Measurements from ENCODE around the gene POLRMT.

The POLRMT gene

GRCh38 chr19:633068-633785 lies at the start of gene POLRMT:
POLRMT (minus strand) TSS chr19:633537; CDS start chr19:633512, 25 bp downstream.
- H3K27ac ChIP-seq = peak within 1 kb of the TSS; percentile 76
- TF ChIP-seq CTCF (conservative IDR thresholded peaks at IDR 0.05) = no peak

GRCh38 chr19:682678-683320 lies 49.5 kb upstream of the POLRMT start:
- H3K27ac ChIP-seq = no peak overlapping the region
- no peak for TF ChIP-seq CTCF (conservative IDR thresholded peaks at IDR 0.05)

DNA sequence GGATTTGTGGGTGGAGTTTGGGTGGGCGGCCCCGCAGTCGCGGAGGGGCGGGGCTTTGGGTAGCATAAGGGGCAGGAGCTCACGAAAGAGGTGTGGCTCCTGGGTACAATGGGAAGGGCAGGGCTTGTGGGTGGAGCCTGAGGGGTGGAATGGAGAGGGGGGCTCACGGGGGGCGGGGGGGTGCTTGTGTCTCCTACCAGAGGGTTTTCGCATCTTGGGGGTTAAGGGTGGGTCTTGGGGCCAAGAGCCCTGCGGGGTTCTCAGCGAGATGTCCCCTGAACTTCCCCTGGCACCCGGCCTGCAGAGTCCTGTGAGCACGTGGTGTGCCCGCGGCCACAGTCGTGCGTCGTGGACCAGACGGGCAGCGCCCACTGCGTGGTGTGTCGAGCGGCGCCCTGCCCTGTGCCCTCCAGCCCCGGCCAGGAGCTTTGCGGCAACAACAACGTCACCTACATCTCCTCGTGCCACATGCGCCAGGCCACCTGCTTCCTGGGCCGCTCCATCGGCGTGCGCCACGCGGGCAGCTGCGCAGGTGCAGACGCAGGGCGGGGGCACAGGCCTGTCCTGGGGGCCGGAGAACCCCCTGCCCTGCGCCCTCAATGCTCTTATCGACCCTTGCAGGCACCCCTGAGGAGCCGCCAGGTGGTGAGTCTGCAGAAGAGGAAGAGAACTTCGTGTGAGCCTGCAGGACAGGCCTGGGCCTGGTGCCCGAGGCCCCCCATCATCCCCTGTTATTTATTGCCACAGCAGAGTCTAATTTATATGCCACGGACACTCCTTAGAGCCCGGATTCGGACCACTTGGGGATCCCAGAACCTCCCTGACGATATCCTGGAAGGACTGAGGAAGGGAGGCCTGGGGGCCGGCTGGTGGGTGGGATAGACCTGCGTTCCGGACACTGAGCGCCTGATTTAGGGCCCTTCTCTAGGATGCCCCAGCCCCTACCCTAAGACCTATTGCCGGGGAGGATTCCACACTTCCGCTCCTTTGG lies 48.0 kb upstream of the POLRMT start:
- peak overlapping the region; percentile 95 for H3K27ac ChIP-seq
- no peak for TF ChIP-seq CTCF (conservative IDR thresholded peaks at IDR 0.05)

DNA sequence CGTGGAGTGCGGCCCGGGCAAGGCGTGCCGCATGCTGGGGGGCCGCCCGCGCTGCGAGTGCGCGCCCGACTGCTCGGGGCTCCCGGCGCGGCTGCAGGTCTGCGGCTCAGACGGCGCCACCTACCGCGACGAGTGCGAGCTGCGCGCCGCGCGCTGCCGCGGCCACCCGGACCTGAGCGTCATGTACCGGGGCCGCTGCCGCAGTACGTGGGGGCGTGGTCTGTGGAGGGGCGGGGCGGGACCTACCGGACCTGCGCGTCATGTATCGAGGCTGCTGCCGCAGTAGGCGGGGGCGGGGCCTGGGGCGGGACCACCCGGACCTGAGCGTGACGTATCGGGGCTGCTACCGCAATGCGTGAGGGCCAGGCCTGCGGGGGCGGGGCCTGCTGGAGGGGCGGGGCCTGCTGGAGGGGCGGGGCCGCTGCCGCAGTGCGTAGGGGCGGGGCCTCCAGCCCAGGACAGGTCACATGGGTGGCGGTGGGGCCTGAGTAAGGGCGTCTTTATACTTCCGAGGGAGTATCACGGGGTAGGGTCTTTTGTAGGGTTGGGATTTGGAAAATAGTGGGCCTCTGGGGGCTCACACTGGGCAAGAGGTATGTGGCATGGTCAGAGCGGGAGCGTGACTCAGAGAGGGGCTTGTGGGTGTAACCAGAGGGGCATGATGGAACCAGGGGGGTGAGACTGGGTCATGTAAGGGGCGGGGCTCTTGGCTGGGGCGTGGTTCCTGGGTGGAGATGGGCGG lies 47.1 kb upstream of the POLRMT start:
- H3K27ac ChIP-seq = peak overlapping the region; percentile 95
- TF ChIP-seq CTCF (conservative IDR thresholded peaks at IDR 0.05) = peak; percentile 73

DNA sequence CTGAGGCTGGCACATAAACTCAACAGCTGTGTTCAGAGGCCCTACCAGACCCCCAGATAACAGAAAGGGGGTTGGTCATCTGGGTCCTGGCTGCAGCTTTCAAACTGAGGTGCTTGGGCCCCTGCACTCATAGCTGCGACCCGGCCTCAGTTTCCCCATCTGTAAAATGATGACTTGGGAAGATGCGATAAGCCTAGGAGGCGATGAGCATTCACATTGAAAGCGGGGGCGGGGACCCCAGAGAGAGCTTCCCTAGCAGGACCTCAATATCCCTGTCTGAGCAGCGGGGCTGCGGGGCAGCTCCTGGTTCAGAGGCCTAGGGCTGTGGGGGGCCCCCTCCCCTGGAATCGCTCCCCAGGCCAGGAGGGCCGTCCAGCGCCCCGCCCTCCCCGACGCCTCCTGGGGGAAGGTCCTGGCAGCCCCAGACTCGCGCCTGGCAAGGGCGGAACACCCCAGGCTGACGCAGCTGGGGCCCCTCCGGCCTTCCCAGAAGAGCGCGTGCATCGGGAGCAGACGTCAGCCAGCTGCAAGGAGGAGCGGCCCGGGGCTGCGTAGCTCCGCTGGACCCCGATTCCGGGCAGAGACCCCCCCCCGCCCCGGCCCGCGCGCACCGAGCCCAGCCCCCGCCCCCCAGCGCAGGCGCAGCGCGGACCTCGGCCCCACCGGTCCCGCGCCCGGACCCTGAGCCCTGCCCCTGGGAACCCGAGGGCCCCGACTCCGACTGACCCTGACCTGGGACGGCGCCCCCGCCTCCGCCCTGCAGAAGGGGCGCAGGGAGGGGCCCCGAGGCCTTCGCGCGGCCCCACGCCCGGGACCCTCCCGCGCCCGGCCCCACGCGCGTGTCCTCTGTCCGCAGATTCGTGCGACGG lies 46.3 kb upstream of the POLRMT start:
- H3K27ac ChIP-seq = peak overlapping the region; percentile 95

More for the DNA sequence above, 46.3 kb upstream of the POLRMT start:
- TF ChIP-seq CTCF (conservative IDR thresholded peaks at IDR 0.05) = no peak
